HL-60/S4 treated with phorbol 12-myristate 13-acetate at 8.2 ng/mL for 4 days and 3 days (cell line): ENCODE results near the gene PRCP.

Experiments used
- in situ Hi-C: fragments of 300-500 bp; cut with MboI; formaldehyde crosslinking; loops from 2 replicates; pipeline ENCODE4 v1.15.0; 2022; ENCODE audit warnings: low sequenced_read_pairs

PRCP gene

GRCh38 chr11:82831364-82831763, 68.9 kb downstream of the PRCP start:
- in situ Hi-C loops, result no loop called here

GRCh38 chr11:82830746-82831145, 69.5 kb downstream of the PRCP start:
- in situ Hi-C loops, result no loop called here

GRCh38 chr11:82829101-82829500, 71.1 kb downstream of the PRCP start:
- in situ Hi-C loops, result no loop called here

GRCh38 chr11:82828472-82828871, 71.8 kb downstream of the PRCP start:
- in situ Hi-C loops, result no loop called here

- in situ Hi-C loops, result no loop called here
Observed at GRCh38 chr11:82826526-82826925, 73.7 kb downstream of the PRCP start.

- in situ Hi-C loops, result no loop called here
Observed at GRCh38 chr11:82823647-82824619, 76.3 kb downstream of the PRCP start.

GRCh38 chr11:82818409-82819043, 81.7 kb downstream of the PRCP start:
- in situ Hi-C loops, result no loop called here

- in situ Hi-C loops, result no loop called here
Observed at GRCh38 chr11:82815406-82815805, 84.8 kb downstream of the PRCP start.

- in situ Hi-C loops, result no loop called here
Observed at GRCh38 chr11:82814379-82814778, 85.9 kb downstream of the PRCP start.

- in situ Hi-C loops, result no loop called here
Observed at GRCh38 chr11:82811369-82811768, 88.9 kb downstream of the PRCP start.

GRCh38 chr11:82810738-82811137, 89.5 kb downstream of the PRCP start:
- in situ Hi-C loops, result no loop called here

- in situ Hi-C loops, result no loop called here
Observed at GRCh38 chr11:82810326-82810725, 89.9 kb downstream of the PRCP start.

- in situ Hi-C loops, result no loop called here
Observed at GRCh38 chr11:82807646-82808045, 92.6 kb downstream of the PRCP start.

- in situ Hi-C loops, result no loop called here
Observed at GRCh38 chr11:82802710-82803109, 97.5 kb downstream of the PRCP start.

GRCh38 chr11:82796998-82797961, 103.0 kb downstream of the PRCP start:
- in situ Hi-C loops, result no loop called here

- in situ Hi-C loops, result no loop called here
Observed at GRCh38 chr11:82794490-82794889, 105.7 kb downstream of the PRCP start.

GRCh38 chr11:82792822-82793569, 107.2 kb downstream of the PRCP start:
- in situ Hi-C loops, result no loop called here

- in situ Hi-C loops, result no loop called here
Observed at GRCh38 chr11:82792319-82792718, 107.9 kb downstream of the PRCP start.

- in situ Hi-C loops, result no loop called here
Observed at GRCh38 chr11:82791779-82792178, 108.5 kb downstream of the PRCP start.

- in situ Hi-C loops, result no loop called here
Observed at GRCh38 chr11:82790723-82791484, 109.3 kb downstream of the PRCP start.
